ENCODE data around the gene DOCK4.
"Not testable (repeated sequence)": the region's sequence is repeated elsewhere in the genome, so short reads cannot be mapped to it uniquely, and the experiment has no call there.

Gene DOCK4

DNA sequence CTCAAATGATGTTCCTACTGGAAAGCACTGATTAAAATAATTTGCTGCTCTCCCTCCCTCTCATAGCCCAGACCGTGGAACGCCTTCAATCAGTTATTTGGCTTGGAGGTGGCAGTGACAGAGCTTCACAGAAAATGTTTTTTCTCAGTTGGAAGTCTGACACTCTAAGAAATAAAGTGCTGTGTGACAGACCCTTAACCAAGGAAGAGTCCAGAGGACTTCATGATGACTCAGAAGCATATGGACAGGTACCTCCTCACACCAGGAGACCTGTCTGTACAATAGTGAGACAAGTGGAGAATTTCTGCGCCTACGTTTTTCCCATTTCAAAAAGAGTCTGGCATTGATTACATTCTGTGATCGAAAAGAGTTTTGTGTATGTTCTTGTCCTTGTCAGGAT lies 295.5 kb downstream of the DOCK4 start:
- no peaks in the 10 kb centered on the region for H3K9me3 ChIP-seq (ENCODE audit: control insufficient read depth in 2 of 2, low read length in 2 of 2)
- H3K4me3 ChIP-seq (ENCODE audit: low read length in 2 of 2): no peak overlapping the region
- no peaks in the 10 kb centered on the region for H3K27me3 ChIP-seq (ENCODE audit: control insufficient read depth in 2 of 2, insufficient read depth in 2 of 2, low read length in 2 of 2)
- H3K4me1 ChIP-seq (ENCODE audit: control insufficient read depth in 2 of 2, insufficient read depth in 2 of 2, low read length in 2 of 2): no peaks in the 10 kb centered on the region
- H3K36me3 ChIP-seq (ENCODE audit: control insufficient read depth in 2 of 2, insufficient read depth in 2 of 2, low read length in 2 of 2): no peaks in the 10 kb centered on the region
- H3K9ac ChIP-seq (ENCODE audit: low read depth in 1 of 2, low read length in 2 of 2): no peak overlapping the region
- H3K27ac ChIP-seq (ENCODE audit: low read depth in 2 of 2, low read length in 2 of 2): no peak overlapping the region

- not testable (repeated sequence) for H3K9ac ChIP-seq (ENCODE audit: low read depth in 1 of 2, low read length in 2 of 2); H3K9me3 ChIP-seq (ENCODE audit: control insufficient read depth in 2 of 2, low read length in 2 of 2); H3K36me3 ChIP-seq (ENCODE audit: control insufficient read depth in 2 of 2, insufficient read depth in 2 of 2, low read length in 2 of 2); H3K27me3 ChIP-seq (ENCODE audit: control insufficient read depth in 2 of 2, insufficient read depth in 2 of 2, low read length in 2 of 2); H3K27ac ChIP-seq (ENCODE audit: low read depth in 2 of 2, low read length in 2 of 2); H3K4me1 ChIP-seq (ENCODE audit: control insufficient read depth in 2 of 2, insufficient read depth in 2 of 2, low read length in 2 of 2); H3K4me3 ChIP-seq (ENCODE audit: low read length in 2 of 2)
Observed at GRCh38 chr7:111908673-111909072, 297.5 kb downstream of the DOCK4 start.

DNA sequence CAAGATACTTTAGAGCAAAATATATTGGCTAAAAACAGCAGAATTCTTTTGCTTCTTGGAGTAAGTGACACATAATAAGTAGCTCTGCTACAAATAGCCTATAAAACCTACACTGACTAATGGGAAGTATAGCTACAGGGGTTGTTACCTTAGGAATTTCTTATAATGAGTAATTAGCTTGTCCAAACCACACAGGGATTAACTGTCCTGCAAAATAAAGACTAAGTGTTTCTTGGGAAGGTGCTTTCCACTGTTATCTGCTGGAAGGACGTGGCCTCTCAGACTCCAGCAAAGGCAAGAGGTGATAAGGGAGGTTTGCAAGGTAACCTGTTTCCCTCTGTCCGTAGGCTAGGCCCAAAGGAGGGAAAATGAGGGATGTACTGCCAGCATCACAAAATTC lies 302.4 kb downstream of the DOCK4 start:
- H3K36me3 ChIP-seq (ENCODE audit: control insufficient read depth in 2 of 2, insufficient read depth in 2 of 2, low read length in 2 of 2): no peaks in the 10 kb centered on the region
- H3K4me1 ChIP-seq (ENCODE audit: control insufficient read depth in 2 of 2, insufficient read depth in 2 of 2, low read length in 2 of 2): no peaks in the 10 kb centered on the region
- no peaks in the 10 kb centered on the region for H3K27me3 ChIP-seq (ENCODE audit: control insufficient read depth in 2 of 2, insufficient read depth in 2 of 2, low read length in 2 of 2)
- no peak overlapping the region for H3K4me3 ChIP-seq (ENCODE audit: low read length in 2 of 2)
- H3K9me3 ChIP-seq (ENCODE audit: control insufficient read depth in 2 of 2, low read length in 2 of 2): no peaks in the 10 kb centered on the region
- H3K27ac ChIP-seq (ENCODE audit: low read depth in 2 of 2, low read length in 2 of 2): no peak overlapping the region
- no peak overlapping the region for H3K9ac ChIP-seq (ENCODE audit: low read depth in 1 of 2, low read length in 2 of 2)

- H3K4me3 ChIP-seq (ENCODE audit: low read length in 2 of 2): no peak overlapping the region
- H3K27ac ChIP-seq (ENCODE audit: low read depth in 2 of 2, low read length in 2 of 2): no peak overlapping the region
- H3K9me3 ChIP-seq (ENCODE audit: control insufficient read depth in 2 of 2, low read length in 2 of 2): no peaks in the 10 kb centered on the region
- no peaks in the 10 kb centered on the region for H3K36me3 ChIP-seq (ENCODE audit: control insufficient read depth in 2 of 2, insufficient read depth in 2 of 2, low read length in 2 of 2)
- no peaks in the 10 kb centered on the region for H3K27me3 ChIP-seq (ENCODE audit: control insufficient read depth in 2 of 2, insufficient read depth in 2 of 2, low read length in 2 of 2)
- H3K4me1 ChIP-seq (ENCODE audit: control insufficient read depth in 2 of 2, insufficient read depth in 2 of 2, low read length in 2 of 2): no peaks in the 10 kb centered on the region
- no peak overlapping the region for H3K9ac ChIP-seq (ENCODE audit: low read depth in 1 of 2, low read length in 2 of 2)
Observed at GRCh38 chr7:111903016-111903415, 303.2 kb downstream of the DOCK4 start.

- Histone ChIP-seq H3K9ac (ENCODE audit: low read depth in 1 of 2, low read length in 2 of 2) (no peak overlapping the region), H3K27ac (ENCODE audit: low read depth in 2 of 2, low read length in 2 of 2) (no peak overlapping the region), H3K4me3 (ENCODE audit: low read length in 2 of 2) (no peak overlapping the region), H3K9me3 (ENCODE audit: control insufficient read depth in 2 of 2, low read length in 2 of 2) (no peaks in the 10 kb centered on the region), H3K4me1 (ENCODE audit: control insufficient read depth in 2 of 2, insufficient read depth in 2 of 2, low read length in 2 of 2) (no peaks in the 10 kb centered on the region), H3K36me3 (ENCODE audit: control insufficient read depth in 2 of 2, insufficient read depth in 2 of 2, low read length in 2 of 2) (no peaks in the 10 kb centered on the region), H3K27me3 (ENCODE audit: control insufficient read depth in 2 of 2, insufficient read depth in 2 of 2, low read length in 2 of 2) (no peaks in the 10 kb centered on the region)
Observed at GRCh38 chr7:111900283-111900682, 305.9 kb downstream of the DOCK4 start.

DNA sequence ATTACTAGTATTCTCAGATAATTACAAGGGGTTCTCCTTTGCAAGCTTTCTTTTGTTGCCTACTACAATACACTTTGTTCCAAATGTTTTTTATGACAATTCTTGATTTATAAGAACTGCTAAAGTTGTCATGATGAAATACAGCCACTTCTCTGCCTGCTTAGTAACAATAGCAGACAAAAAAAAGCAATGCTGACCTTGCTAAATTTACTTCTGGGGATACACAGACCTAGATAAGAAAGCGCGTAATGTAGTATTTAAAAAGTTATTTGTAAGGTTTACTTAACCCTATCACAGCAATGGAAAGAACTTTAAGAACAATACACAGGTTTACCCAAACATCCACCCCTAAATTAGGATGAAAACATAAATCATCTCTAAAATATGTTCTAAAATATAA lies 311.1 kb downstream of the DOCK4 start:
- H3K27ac ChIP-seq (ENCODE audit: low read depth in 2 of 2, low read length in 2 of 2): no peak overlapping the region
- H3K9me3 ChIP-seq (ENCODE audit: control insufficient read depth in 2 of 2, low read length in 2 of 2): no peaks in the 10 kb centered on the region
- no peak overlapping the region for H3K4me3 ChIP-seq (ENCODE audit: low read length in 2 of 2)
- no peaks in the 10 kb centered on the region for H3K27me3 ChIP-seq (ENCODE audit: control insufficient read depth in 2 of 2, insufficient read depth in 2 of 2, low read length in 2 of 2)
- H3K9ac ChIP-seq (ENCODE audit: low read depth in 1 of 2, low read length in 2 of 2): no peak overlapping the region
- no peaks in the 10 kb centered on the region for H3K4me1 ChIP-seq (ENCODE audit: control insufficient read depth in 2 of 2, insufficient read depth in 2 of 2, low read length in 2 of 2)
- H3K36me3 ChIP-seq (ENCODE audit: control insufficient read depth in 2 of 2, insufficient read depth in 2 of 2, low read length in 2 of 2): no peaks in the 10 kb centered on the region

- Histone ChIP-seq H3K27ac (ENCODE audit: low read depth in 2 of 2, low read length in 2 of 2) (no peak overlapping the region), H3K36me3 (ENCODE audit: control insufficient read depth in 2 of 2, insufficient read depth in 2 of 2, low read length in 2 of 2) (no peaks in the 10 kb centered on the region), H3K9me3 (ENCODE audit: control insufficient read depth in 2 of 2, low read length in 2 of 2) (no peaks in the 10 kb centered on the region), H3K9ac (ENCODE audit: low read depth in 1 of 2, low read length in 2 of 2) (no peak overlapping the region), H3K4me3 (ENCODE audit: low read length in 2 of 2) (no peak overlapping the region), H3K27me3 (ENCODE audit: control insufficient read depth in 2 of 2, insufficient read depth in 2 of 2, low read length in 2 of 2) (no peaks in the 10 kb centered on the region), H3K4me1 (ENCODE audit: control insufficient read depth in 2 of 2, insufficient read depth in 2 of 2, low read length in 2 of 2) (no peaks in the 10 kb centered on the region)
Observed at GRCh38 chr7:111894518-111894917, 311.7 kb downstream of the DOCK4 start.

DNA sequence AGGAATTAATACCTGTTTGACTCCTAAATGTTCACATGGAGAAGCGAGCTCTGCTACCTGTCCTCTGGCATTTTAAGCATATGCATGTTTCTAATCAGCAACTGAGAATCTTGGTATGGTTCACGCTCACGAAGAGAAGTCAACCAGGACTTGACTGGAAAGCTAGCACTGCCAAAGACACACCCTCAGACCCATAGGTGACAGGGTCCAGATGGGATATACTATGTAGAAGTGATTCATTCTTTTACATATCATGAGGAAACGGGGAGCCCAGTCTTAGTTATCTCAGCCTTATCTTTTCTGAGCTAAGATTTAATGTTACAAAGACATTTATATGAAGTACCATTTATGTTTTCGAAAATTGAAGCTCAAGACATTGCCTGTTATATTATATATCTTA lies 313.0 kb downstream of the DOCK4 start:
- Histone ChIP-seq H3K27ac (ENCODE audit: low read depth in 2 of 2, low read length in 2 of 2) (no peak overlapping the region), H3K36me3 (ENCODE audit: control insufficient read depth in 2 of 2, insufficient read depth in 2 of 2, low read length in 2 of 2) (no peaks in the 10 kb centered on the region), H3K4me1 (ENCODE audit: control insufficient read depth in 2 of 2, insufficient read depth in 2 of 2, low read length in 2 of 2) (no peaks in the 10 kb centered on the region), H3K27me3 (ENCODE audit: control insufficient read depth in 2 of 2, insufficient read depth in 2 of 2, low read length in 2 of 2) (no peaks in the 10 kb centered on the region), H3K9me3 (ENCODE audit: control insufficient read depth in 2 of 2, low read length in 2 of 2) (no peaks in the 10 kb centered on the region), H3K4me3 (ENCODE audit: low read length in 2 of 2) (no peak overlapping the region), H3K9ac (ENCODE audit: low read depth in 1 of 2, low read length in 2 of 2) (no peak overlapping the region)

DNA sequence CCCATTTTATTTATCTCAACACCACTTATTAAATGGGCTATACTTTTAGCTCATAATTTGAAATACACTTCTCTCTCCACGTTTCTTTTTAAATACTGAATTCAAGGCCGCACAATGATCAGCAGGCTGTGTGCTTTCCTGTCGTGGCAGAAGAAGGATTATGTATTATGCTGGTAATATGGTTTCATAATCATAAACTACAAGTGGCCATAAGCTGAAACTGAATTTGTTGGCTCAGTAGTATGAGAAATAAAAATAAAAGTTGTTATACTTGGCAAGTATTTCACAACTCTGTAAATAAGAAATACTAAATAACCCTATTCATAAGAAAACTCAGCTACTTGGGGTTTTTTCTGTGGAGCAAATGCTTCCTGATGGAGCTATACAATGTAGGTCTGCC lies 313.6 kb downstream of the DOCK4 start:
- H3K36me3 ChIP-seq (ENCODE audit: control insufficient read depth in 2 of 2, insufficient read depth in 2 of 2, low read length in 2 of 2): no peaks in the 10 kb centered on the region
- H3K27ac ChIP-seq (ENCODE audit: low read depth in 2 of 2, low read length in 2 of 2): no peak overlapping the region
- H3K9ac ChIP-seq (ENCODE audit: low read depth in 1 of 2, low read length in 2 of 2): no peak overlapping the region
- H3K27me3 ChIP-seq (ENCODE audit: control insufficient read depth in 2 of 2, insufficient read depth in 2 of 2, low read length in 2 of 2): no peaks in the 10 kb centered on the region
- no peaks in the 10 kb centered on the region for H3K9me3 ChIP-seq (ENCODE audit: control insufficient read depth in 2 of 2, low read length in 2 of 2)
- no peak overlapping the region for H3K4me3 ChIP-seq (ENCODE audit: low read length in 2 of 2)
- H3K4me1 ChIP-seq (ENCODE audit: control insufficient read depth in 2 of 2, insufficient read depth in 2 of 2, low read length in 2 of 2): no peaks in the 10 kb centered on the region

DNA sequence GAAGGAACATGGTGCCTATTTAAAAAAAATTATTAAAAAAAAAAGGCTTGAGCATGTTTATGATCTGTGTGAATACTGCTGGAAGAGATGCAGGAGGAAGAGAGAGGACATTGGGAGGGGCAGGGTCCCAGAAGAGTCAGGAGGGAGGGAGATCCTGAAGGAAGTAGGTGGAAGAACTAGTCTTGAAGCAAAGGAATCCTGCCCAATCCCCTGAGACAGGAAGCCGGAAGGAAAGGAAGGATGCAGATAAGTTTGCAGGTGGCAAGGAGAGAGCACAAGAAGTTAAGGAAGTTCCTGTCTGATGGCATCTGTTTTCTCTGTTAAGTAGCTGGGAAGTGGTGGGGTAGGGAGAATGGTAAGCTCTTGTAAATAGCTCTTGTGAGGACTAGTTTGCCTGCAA lies 318.5 kb downstream of the DOCK4 start:
- Histone ChIP-seq H3K27me3 (ENCODE audit: control insufficient read depth in 2 of 2, insufficient read depth in 2 of 2, low read length in 2 of 2) (no peaks in the 10 kb centered on the region), H3K4me3 (ENCODE audit: low read length in 2 of 2) (no peak overlapping the region), H3K36me3 (ENCODE audit: control insufficient read depth in 2 of 2, insufficient read depth in 2 of 2, low read length in 2 of 2) (no peaks in the 10 kb centered on the region), H3K4me1 (ENCODE audit: control insufficient read depth in 2 of 2, insufficient read depth in 2 of 2, low read length in 2 of 2) (no peaks in the 10 kb centered on the region), H3K9ac (ENCODE audit: low read depth in 1 of 2, low read length in 2 of 2) (no peak overlapping the region), H3K9me3 (ENCODE audit: control insufficient read depth in 2 of 2, low read length in 2 of 2) (no peaks in the 10 kb centered on the region), H3K27ac (ENCODE audit: low read depth in 2 of 2, low read length in 2 of 2) (no peak overlapping the region)

DNA sequence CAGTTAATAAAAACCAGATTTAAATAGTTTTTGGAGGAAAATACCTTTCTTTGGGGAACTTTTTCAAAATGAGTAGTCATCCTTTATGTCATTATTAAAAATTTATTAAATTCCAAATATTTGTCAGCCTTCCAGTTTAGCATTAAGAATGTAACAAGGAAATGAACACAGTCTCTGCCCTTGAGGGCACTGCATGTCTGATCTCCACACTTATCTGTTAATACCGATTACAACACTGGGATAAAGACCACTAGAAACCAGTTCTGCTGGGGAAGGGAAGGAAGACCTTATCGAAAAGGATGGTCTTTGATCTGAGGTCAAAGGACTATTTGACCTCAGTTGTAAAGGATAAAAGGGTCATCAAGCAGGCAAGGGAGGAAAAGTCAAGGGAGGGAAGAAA lies 320.0 kb downstream of the DOCK4 start:
- no peaks in the 10 kb centered on the region for H3K36me3 ChIP-seq (ENCODE audit: control insufficient read depth in 2 of 2, insufficient read depth in 2 of 2, low read length in 2 of 2)
- no peak overlapping the region for H3K27ac ChIP-seq (ENCODE audit: low read depth in 2 of 2, low read length in 2 of 2)
- H3K27me3 ChIP-seq (ENCODE audit: control insufficient read depth in 2 of 2, insufficient read depth in 2 of 2, low read length in 2 of 2): no peaks in the 10 kb centered on the region
- no peaks in the 10 kb centered on the region for H3K9me3 ChIP-seq (ENCODE audit: control insufficient read depth in 2 of 2, low read length in 2 of 2)
- no peaks in the 10 kb centered on the region for H3K4me1 ChIP-seq (ENCODE audit: control insufficient read depth in 2 of 2, insufficient read depth in 2 of 2, low read length in 2 of 2)
- H3K4me3 ChIP-seq (ENCODE audit: low read length in 2 of 2): no peak overlapping the region
- no peak overlapping the region for H3K9ac ChIP-seq (ENCODE audit: low read depth in 1 of 2, low read length in 2 of 2)

All from mucosa of rectum (tissue), 2 donors.